HepG2 (cell line): ENCODE results near the gene TTPAL. TPM values are rescaled to one million over a fixed set of nuclear protein-coding genes. Genes with fewer than 3 reads are reported as not detected.

Experiments
- GLI4 ChIP-seq: sonication (generic); formaldehyde crosslinking; IDR thresholded peaks from 2 replicates; pipeline ENCODE4 v1.5.1; 2020; ENCODE audit warnings: missing genetic modification reagents, mild to moderate bottlenecking, moderate library complexity, borderline replicate concordance
- HOMEZ ChIP-seq: IDR thresholded peaks from 2 replicates; pipeline ENCODE4 v1.6.1; 2016; ENCODE audit warnings: low read depth
- KDM3A ChIP-seq: IDR thresholded peaks from 2 replicates; pipeline ENCODE4 v1.6.1; 2018; ENCODE audit warnings: low read depth, missing compliant biosample characterization
- MYC ChIP-seq: sonication (generic); formaldehyde crosslinking; IDR thresholded peaks from 2 replicates; pipeline ENCODE4 v1.9.0; 2021; ENCODE audit warnings: missing genetic modification reagents, borderline replicate concordance
- RERE ChIP-seq: IDR thresholded peaks from 2 replicates; pipeline ENCODE4 v1.6.1; 2016; ENCODE audit warnings: low read depth, missing genetic modification reagents, missing compliant biosample characterization
- REST ChIP-seq, 2 experiments: IDR thresholded peaks; 2 replicates each; pipeline ENCODE4 v1.6.1; 2011 to 2012; ENCODE audit warnings: low read length in 2 of 2, borderline replicate concordance in 1 of 2, low read depth in 1 of 2, mild to moderate bottlenecking in 1 of 2, moderate library complexity in 1 of 2
- SMAD1 ChIP-seq: sonication (generic); formaldehyde crosslinking; IDR thresholded peaks from 2 replicates; pipeline ENCODE4 v1.4.0; 2020; ENCODE audit warnings: missing genetic modification reagents, low read depth, mild to moderate bottlenecking, borderline replicate concordance
- ZFP91 ChIP-seq: sonication (generic); formaldehyde crosslinking; IDR thresholded peaks from 2 replicates; pipeline ENCODE4 v1.9.0; 2022; ENCODE audit warnings: missing genetic modification reagents, mild to moderate bottlenecking, borderline replicate concordance
- ZFYVE20 ChIP-seq: sonication (generic); formaldehyde crosslinking; IDR thresholded peaks from 2 replicates; pipeline ENCODE4 v1.8.0; 2023; ENCODE audit warnings: low read depth, mild to moderate bottlenecking, moderate library complexity, missing genetic modification reagents, borderline replicate concordance
- ZNF124 ChIP-seq: sonication (generic); formaldehyde crosslinking; IDR thresholded peaks from 2 replicates; pipeline ENCODE4 v1.4.0; 2020; ENCODE audit warnings: missing genetic modification reagents
- ZNF331 ChIP-seq: sonication (generic); formaldehyde crosslinking; IDR thresholded peaks from 2 replicates; pipeline ENCODE4 v1.4.0; 2020; ENCODE audit warnings: missing genetic modification reagents
- ZNF383 ChIP-seq: sonication (generic); formaldehyde crosslinking; IDR thresholded peaks from 2 replicates; pipeline ENCODE4 v1.4.0; 2020; ENCODE audit warnings: missing genetic modification reagents, mild to moderate bottlenecking, borderline replicate concordance
- ZNF674 ChIP-seq: sonication (generic); formaldehyde crosslinking; IDR thresholded peaks from 2 replicates; pipeline ENCODE4 v1.5.0; 2020; ENCODE audit warnings: low read depth, mild to moderate bottlenecking, missing genetic modification reagents
- ZNF776 ChIP-seq: sonication (generic); formaldehyde crosslinking; IDR thresholded peaks from 2 replicates; pipeline ENCODE4 v1.4.0; 2020; ENCODE audit warnings: mild to moderate bottlenecking, missing genetic modification reagents
- ZSCAN12 ChIP-seq: sonication (generic); formaldehyde crosslinking; IDR thresholded peaks from 2 replicates; pipeline ENCODE4 v1.9.0; 2021; ENCODE audit warnings: mild to moderate bottlenecking, missing genetic modification reagents
- polyA plus RNA-seq, 8 experiments: library from polyadenylated mRNA; depleted of rRNA in 3 of 8; stranded (reverse) in 7 of 8; unstranded in 1 of 8; fragments of >200 nt; fragmentation: Illumina TruSeq in 4 of 8; extraction: Trizol in 4 of 8; gene quantifications; 2 replicates each; pipeline versions ENCODE4 v1.2.1 to v1.2.3, GENCODE V29; 2011 to 2016; ENCODE audit warnings: low read depth in 4 of 8, missing spikeins in 1 of 8, mixed read lengths in 1 of 8; ENCODE audit not compliant: insufficient read depth in 1 of 8
- total RNA-seq, 5 experiments: library from RNA; depleted of rRNA; stranded (reverse); fragments of >200 nt; fragmentation: Illumina TruSeq; extraction: Trizol; gene quantifications; 2 replicates each; pipeline ENCODE4 v1.2.3, GENCODE V29; 2016; ENCODE audit warnings: low read depth in 1 of 5

The TTPAL gene
- total and polyA plus RNA-seq, 2 of the 13 experiments (the other 11 are each of a cell fraction or from before 2014, with no cell fraction given) = 4.3 to 18.8 TPM

- no peak for TF ChIP-seq ZFYVE20
- peak; percentile 32; the same call in 1 of the 2 replicates for TF ChIP-seq ZFP91 (CRISPR knock-in tag)
- TF ChIP-seq ZSCAN12 (CRISPR knock-in tag) = no peak
- 0 out of 2 replicates have a peak, but pooled peaks have one; percentile 34 for TF ChIP-seq SMAD1 (CRISPR knock-in tag)
- no peak for TF ChIP-seq ZNF331 (CRISPR knock-in tag)
- peak; percentile 77; the same call in 1 of the 2 replicates for TF ChIP-seq GLI4 (CRISPR knock-in tag)
- no peak for TF ChIP-seq ZNF674 (CRISPR knock-in tag)
- TF ChIP-seq ZNF383 = peak; percentile 8; the same call in 1 of the 2 replicates
- no peak for TF ChIP-seq RERE
- no peak for TF ChIP-seq HOMEZ
- TF ChIP-seq ZNF124 = no peak
- no peak for TF ChIP-seq REST (IDR thresholded peaks at IDR 0.05; ENCODE audit: borderline replicate concordance in 1 of 2, low read depth in 1 of 2, low read length in 2 of 2)
- 0 out of 2 replicates have a peak, but pooled peaks have one; percentile 45 for TF ChIP-seq KDM3A
- TF ChIP-seq ZNF776 = no peak
- peak; percentile 19; the same call in 1 of the 2 replicates for TF ChIP-seq MYC
These were observed 24.7 kb upstream of the TTPAL start (continued) for GRCh38 chr20:44450903-44451450.
